Neural progenitor cell (in vitro differentiated cells): Measurements from ENCODE around the gene RGMB. TPM values are rescaled to one million over a fixed set of nuclear protein-coding genes. Genes with fewer than 3 reads are reported as not detected.
A peak's percentile ranks its signal among the peaks of the same experiment; 100 is the strongest.

ENCODE experiments used
- DNase-seq: peaks from one replicate; pipeline ENCODE4 v3.0.0-alpha.2; 2016; ENCODE audit warnings: low spot score
- H2AFZ ChIP-seq: fragments of 200-600 bp; sonication (generic); replicated peaks from 2 replicates; pipeline ENCODE4 v1.6.1; 2016; ENCODE audit warnings: antibody characterized with exemption
- H3F3A ChIP-seq: fragments of 200-600 bp; sonication (generic); 2 replicates; pipeline ENCODE4 v1.6.1; 2016; ENCODE audit warnings: antibody characterized with exemption, low read depth
- H3K27ac ChIP-seq: fragments of 200-600 bp; sonication (generic); 2 replicates; pipeline ENCODE4 v1.5.1; 2016; ENCODE audit warnings: mild to moderate bottlenecking
- H3K27me3 ChIP-seq: fragments of 200-600 bp; sonication (generic); 2 replicates; pipeline ENCODE4 v1.6.1; 2016; ENCODE audit warnings: mild to moderate bottlenecking, moderate library complexity
- H3K36me3 ChIP-seq: fragments of 200-600 bp; sonication (generic); 2 replicates; pipeline ENCODE4 v1.5.1; 2016
- H3K4me1 ChIP-seq: fragments of 200-600 bp; sonication (generic); 2 replicates; pipeline ENCODE4 v1.6.1; 2016; ENCODE audit warnings: mixed run types
- H3K4me2 ChIP-seq: fragments of 200-600 bp; sonication (generic); 2 replicates; pipeline ENCODE4 v1.6.1; 2016
- H3K4me3 ChIP-seq: fragments of 200-600 bp; sonication (generic); 2 replicates; pipeline ENCODE4 v1.5.1; 2016
- H3K79me2 ChIP-seq: fragments of 200-600 bp; sonication (generic); 2 replicates; pipeline ENCODE4 v1.6.1; 2016; ENCODE audit warnings: low read depth
- H3K9ac ChIP-seq: fragments of 200-600 bp; sonication (generic); 2 replicates; pipeline ENCODE4 v1.6.1; 2016
- H3K9me3 ChIP-seq: fragments of 200-600 bp; sonication (generic); 2 replicates; pipeline ENCODE4 v1.5.1; 2016; ENCODE audit warnings: low read depth
- H4K20me1 ChIP-seq: fragments of 200-600 bp; sonication (generic); 2 replicates; pipeline ENCODE4 v1.6.1; 2016; ENCODE audit warnings: low read depth
- H3K27ac Mint-ChIP-seq: 3 replicates; pipeline ENCODE4 v1.8.0; 2021; ENCODE audit warnings: mixed read lengths
- H3K27me3 Mint-ChIP-seq: 2 replicates; pipeline ENCODE4 v1.8.0; 2022; ENCODE audit warnings: low read depth, mild to moderate bottlenecking, inconsistent platforms, moderate library complexity, mixed read lengths; ENCODE audit not compliant: insufficient read depth
- H3K36me3 Mint-ChIP-seq: 3 replicates; pipeline ENCODE4 v1.8.0; 2021; ENCODE audit warnings: mixed read lengths
- H3K4me1 Mint-ChIP-seq: 3 replicates; pipeline ENCODE4 v1.8.0; 2021; ENCODE audit warnings: mixed read lengths
- H3K4me3 Mint-ChIP-seq: 3 replicates; pipeline ENCODE4 v1.8.0; 2021; ENCODE audit warnings: mild to moderate bottlenecking, moderate library complexity, mixed read lengths
- H3K9me3 Mint-ChIP-seq: 3 replicates; pipeline ENCODE4 v1.8.0; 2020; ENCODE audit warnings: mixed read lengths
- CTCF ChIP-seq: fragments of 200-600 bp; sonication (generic); IDR thresholded peaks from 2 replicates; pipeline ENCODE4 v1.5.1; 2017; ENCODE audit warnings: antibody characterized with exemption, mild to moderate bottlenecking
- EZH2 ChIP-seq: fragments of 200-600 bp; sonication (generic); IDR thresholded peaks from 2 replicates; pipeline ENCODE4 v1.6.1; 2017; ENCODE audit warnings: antibody characterized with exemption, mild to moderate bottlenecking, moderate library complexity
- EZH2phosphoT487 ChIP-seq: fragments of 200-600 bp; sonication (generic); IDR thresholded peaks from 2 replicates; pipeline ENCODE4 v1.6.1; 2017; ENCODE audit warnings: antibody characterized with exemption
- total RNA-seq: library from RNA; depleted of rRNA; stranded (reverse); fragments of >200 nt; gene quantifications from 2 replicates; pipeline ENCODE4 v1.2.3, GENCODE V29; 2015; ENCODE audit warnings: low replicate concordance

The RGMB gene
- total RNA-seq, 1 donor from 2014 or later = 27.4 TPM

GRCh38 chr5:98772415-98773213 lies 849 bp upstream of the RGMB start:
- peaks cover 8% of the 10 kb centered on the region for H3K36me3 Mint-ChIP-seq
- Histone ChIP-seq H3K36me3 (no peaks in the 10 kb centered on the region), H3K27me3 (no peaks in the 10 kb centered on the region), H3K4me3 (peak overlapping the region; percentile 89), H4K20me1 (peaks cover 51% of the 10 kb centered on the region), H3K9me3 (no peaks in the 10 kb centered on the region), H2AFZ (peak overlapping the region; percentile 34), H3K79me2 (peaks cover 72% of the 10 kb centered on the region), H3F3A (peaks cover 74% of the 10 kb centered on the region), H3K27ac (peak overlapping the region; percentile 65), H3K9ac (no peak overlapping the region), H3K4me1 (peaks cover 38% of the 10 kb centered on the region), H3K4me2 (peak overlapping the region; percentile 93)
- H3K4me1 Mint-ChIP-seq = peaks cover 47% of the 10 kb centered on the region
- TF ChIP-seq EZH2phosphoT487 (no peak), CTCF (no peak), EZH2 (no peak)
- H3K4me3 Mint-ChIP-seq = peak overlapping the region; percentile 99
- peak overlapping the region; percentile 41 for H3K27ac Mint-ChIP-seq
- DNase-seq = peak; percentile 92
- no peaks in the 10 kb centered on the region for H3K9me3 Mint-ChIP-seq
- H3K27me3 Mint-ChIP-seq = peaks cover 13% of the 10 kb centered on the region

GRCh38 chr5:98773214-98773463 lies 324 bp upstream of the RGMB start:
- H3K27me3 Mint-ChIP-seq = peaks cover 13% of the 10 kb centered on the region
- H3K4me3 ChIP-seq = peak overlapping the region; percentile 89
- peaks cover 45% of the 10 kb centered on the region for H3K4me1 Mint-ChIP-seq
- DNase-seq = no peak
- H3K36me3 ChIP-seq = no peaks in the 10 kb centered on the region
- peak overlapping the region; percentile 99 for H3K4me3 Mint-ChIP-seq
- H3K4me1 ChIP-seq = peaks cover 40% of the 10 kb centered on the region
- H3K36me3 Mint-ChIP-seq = peaks cover 10% of the 10 kb centered on the region
- peaks cover 77% of the 10 kb centered on the region for H3K79me2 ChIP-seq
- peaks cover 56% of the 10 kb centered on the region for H4K20me1 ChIP-seq
- H3K9ac ChIP-seq = no peak overlapping the region
- no peaks in the 10 kb centered on the region for H3K27me3 ChIP-seq
- no peak for TF ChIP-seq EZH2
- TF ChIP-seq CTCF = no peak
- TF ChIP-seq EZH2phosphoT487 = no peak
- no peaks in the 10 kb centered on the region for H3K9me3 ChIP-seq
- H3K9me3 Mint-ChIP-seq = no peaks in the 10 kb centered on the region
- H3F3A ChIP-seq = peaks cover 68% of the 10 kb centered on the region
- H3K4me2 ChIP-seq = peak overlapping the region; percentile 93
- H3K27ac ChIP-seq = peak overlapping the region; percentile 65
- peak overlapping the region; percentile 41 for H3K27ac Mint-ChIP-seq
- peak overlapping the region; percentile 34 for H2AFZ ChIP-seq

GRCh38 chr5:98774192-98775033 lies 950 bp downstream of the RGMB start:
- Histone ChIP-seq H2AFZ (no peak overlapping the region), H3F3A (peaks cover 61% of the 10 kb centered on the region), H3K27ac (peak overlapping the region; percentile 86), H4K20me1 (peaks cover 69% of the 10 kb centered on the region), H3K36me3 (no peaks in the 10 kb centered on the region), H3K9ac (peak overlapping the region; percentile 60), H3K4me1 (peaks cover 40% of the 10 kb centered on the region), H3K4me2 (peak overlapping the region; percentile 94), H3K4me3 (peak overlapping the region; percentile 73), H3K27me3 (no peaks in the 10 kb centered on the region), H3K9me3 (no peaks in the 10 kb centered on the region), H3K79me2 (peaks cover 90% of the 10 kb centered on the region)
- peak; percentile 87 for DNase-seq
- H3K27ac Mint-ChIP-seq = peak overlapping the region; percentile 86
- TF ChIP-seq EZH2 = no peak
- TF ChIP-seq CTCF = peak; percentile 2
- TF ChIP-seq EZH2phosphoT487 = peak; percentile 29
- H3K27me3 Mint-ChIP-seq = peaks cover 13% of the 10 kb centered on the region
- H3K4me3 Mint-ChIP-seq = peak overlapping the region; percentile 99
- H3K36me3 Mint-ChIP-seq = peaks cover 12% of the 10 kb centered on the region
- peaks cover 43% of the 10 kb centered on the region for H3K4me1 Mint-ChIP-seq
- H3K9me3 Mint-ChIP-seq = no peaks in the 10 kb centered on the region
